ENCODE data around the gene KIF21A. TPM values are rescaled to one million over a fixed set of nuclear protein-coding genes. Genes with fewer than 3 reads are reported as not detected.

The KIF21A gene
- total RNA-seq, 2 experiments from 2014 or later = 13.0 to 13.1 TPM

GRCh38 chr12:39448038-39448437 is 5.1 kb upstream of the KIF21A start:
- CTCF ChIA-PET = no interaction called here

GRCh38 chr12:39443929-39444209 is 949 bp upstream of the KIF21A start:
- POLR2A ChIA-PET = no interaction called here
- CTCF ChIA-PET = interaction anchor here (0.6 to 1.8 kb wide), 5 partner anchors 11 to 121 kb away, joined by 3 to 5 read pairs (median 3); no protein-coding TSS in a partner anchor
- Mint-ChIP-seq H3K4me1 (peaks cover 21% of the 10 kb centered on the region), H3K36me3 (ENCODE audit: low read depth) (no peaks in the 10 kb centered on the region), H3K9me3 (no peaks in the 10 kb centered on the region), H3K27me3 (peaks cover 27% of the 10 kb centered on the region), H3K4me3 (peak overlapping the region; percentile 73), H3K27ac (peak overlapping the region; percentile 68)
- DNase-seq = no peak

More at GRCh38 chr12:39448038-39448437, 5.1 kb upstream of the KIF21A start:
- POLR2A ChIA-PET = no interaction called here
- peaks cover 21% of the 10 kb centered on the region for H3K27me3 Mint-ChIP-seq
- peaks cover 6% of the 10 kb centered on the region for H3K4me1 Mint-ChIP-seq
- H3K36me3 Mint-ChIP-seq (ENCODE audit: low read depth) = no peaks in the 10 kb centered on the region
- no peaks in the 10 kb centered on the region for H3K9me3 Mint-ChIP-seq
- no peak overlapping the region for H3K27ac Mint-ChIP-seq
- H3K4me3 Mint-ChIP-seq = no peak overlapping the region
- DNase-seq = no peak

- peaks cover 21% of the 10 kb centered on the region for H3K4me1 Mint-ChIP-seq
- peaks cover 27% of the 10 kb centered on the region for H3K27me3 Mint-ChIP-seq
- peak overlapping the region; percentile 69 for H3K27ac Mint-ChIP-seq
- H3K4me3 Mint-ChIP-seq = peak overlapping the region; percentile 75
- H3K9me3 Mint-ChIP-seq = no peaks in the 10 kb centered on the region
- no peaks in the 10 kb centered on the region for H3K36me3 Mint-ChIP-seq (ENCODE audit: low read depth)
- no peak for DNase-seq
- POLR2A ChIA-PET = interaction anchor here (0.9 kb wide), 1 partner anchor 125 kb away, joined by 3 read pairs; no protein-coding TSS in a partner anchor
- CTCF ChIA-PET = interaction anchor here (0.6 to 1.8 kb wide), 3 partner anchors 10 to 177 kb away, joined by 3 to 5 read pairs (median 4); partner anchors contain the start of gene ABCD2
Observed at GRCh38 chr12:39442831-39443080, 164 bp downstream of the KIF21A start.

- peaks cover 27% of the 10 kb centered on the region for H3K27me3 Mint-ChIP-seq
- H3K9me3 Mint-ChIP-seq = no peaks in the 10 kb centered on the region
- H3K27ac Mint-ChIP-seq = peak overlapping the region; percentile 88
- peak; percentile 9 for DNase-seq
- ChIA-PET CTCF (interaction anchor here (0.6 to 1.1 kb wide), 3 partner anchors 15 to 177 kb away, joined by 3 to 4 read pairs (median 3); partner anchors contain the start of gene ABCD2), POLR2A (interaction anchor here (0.6 to 0.9 kb wide), 2 partner anchors 124 to 716 kb away, joined by 3 read pairs; no protein-coding TSS in a partner anchor)
- H3K4me3 Mint-ChIP-seq = peak overlapping the region; percentile 75
- no peaks in the 10 kb centered on the region for H3K36me3 Mint-ChIP-seq (ENCODE audit: low read depth)
- H3K4me1 Mint-ChIP-seq = peaks cover 21% of the 10 kb centered on the region
Observed at GRCh38 chr12:39441963-39442830, 723 bp downstream of the KIF21A start.

GRCh38 chr12:39441189-39441962 is 1.5 kb downstream of the KIF21A start:
- H3K36me3 Mint-ChIP-seq (ENCODE audit: low read depth) = no peaks in the 10 kb centered on the region

GRCh38 chr12:39440781-39441180 is 2.1 kb downstream of the KIF21A start:
- Mint-ChIP-seq H3K27me3 (peaks cover 30% of the 10 kb centered on the region), H3K27ac (no peak overlapping the region), H3K36me3 (ENCODE audit: low read depth) (no peaks in the 10 kb centered on the region), H3K9me3 (no peaks in the 10 kb centered on the region), H3K4me3 (peak overlapping the region; percentile 24), H3K4me1 (peaks cover 21% of the 10 kb centered on the region)
- CTCF ChIA-PET = no interaction called here
- no peak for DNase-seq
- POLR2A ChIA-PET = no interaction called here

More at GRCh38 chr12:39441189-39441962, 1.5 kb downstream of the KIF21A start:
- no peak for DNase-seq
- Mint-ChIP-seq H3K27ac (no peak overlapping the region), H3K9me3 (no peaks in the 10 kb centered on the region), H3K4me1 (peaks cover 21% of the 10 kb centered on the region), H3K27me3 (peaks cover 30% of the 10 kb centered on the region), H3K4me3 (peak overlapping the region; percentile 75)
- ChIA-PET POLR2A (interaction anchor here (0.6 kb wide), 1 partner anchor 717 kb away, joined by 3 read pairs; no protein-coding TSS in a partner anchor), CTCF (interaction anchor here (0.6 kb wide), 1 partner anchor 15 kb away, joined by 3 read pairs; no protein-coding TSS in a partner anchor)

GRCh38 chr12:39440101-39440500 is 2.8 kb downstream of the KIF21A start:
- no peak for DNase-seq
- Mint-ChIP-seq H3K4me3 (no peak overlapping the region), H3K4me1 (peaks cover 21% of the 10 kb centered on the region), H3K27ac (no peak overlapping the region), H3K36me3 (ENCODE audit: low read depth) (no peaks in the 10 kb centered on the region), H3K27me3 (peaks cover 29% of the 10 kb centered on the region), H3K9me3 (no peaks in the 10 kb centered on the region)
- ChIA-PET POLR2A (no interaction called here), CTCF (no interaction called here)

GRCh38 chr12:39435531-39435930 is 7.4 kb downstream of the KIF21A start:
- DNase-seq = no peak
- H3K27me3 Mint-ChIP-seq = peaks cover 9% of the 10 kb centered on the region
- ChIA-PET CTCF (no interaction called here), POLR2A (no interaction called here)
- H3K4me3 Mint-ChIP-seq = no peak overlapping the region
- H3K36me3 Mint-ChIP-seq (ENCODE audit: low read depth) = no peaks in the 10 kb centered on the region
- H3K9me3 Mint-ChIP-seq = no peaks in the 10 kb centered on the region
- H3K27ac Mint-ChIP-seq = no peak overlapping the region
- no peaks in the 10 kb centered on the region for H3K4me1 Mint-ChIP-seq

- DNase-seq = no peak
- no peaks in the 10 kb centered on the region for H3K36me3 Mint-ChIP-seq (ENCODE audit: low read depth)
- no peaks in the 10 kb centered on the region for H3K9me3 Mint-ChIP-seq
- POLR2A ChIA-PET = no interaction called here
- H3K27me3 Mint-ChIP-seq = peaks cover under 1% of the 10 kb centered on the region
- no peaks in the 10 kb centered on the region for H3K4me1 Mint-ChIP-seq
- no peak overlapping the region for H3K4me3 Mint-ChIP-seq
- CTCF ChIA-PET = interaction anchor here (1.6 kb wide), 1 partner anchor 12 kb away, joined by 5 read pairs; the partner anchor contains the start of gene KIF21A
- H3K27ac Mint-ChIP-seq = no peak overlapping the region
Observed at GRCh38 chr12:39431797-39432196, 11.1 kb downstream of the KIF21A start.

GRCh38 chr12:39431002-39431796 is 11.7 kb downstream of the KIF21A start:
- POLR2A ChIA-PET = no interaction called here

GRCh38 chr12:39429809-39430208 is 13.1 kb downstream of the KIF21A start:
- H3K36me3 Mint-ChIP-seq (ENCODE audit: low read depth) = no peaks in the 10 kb centered on the region
- ChIA-PET CTCF (no interaction called here), POLR2A (no interaction called here)
- no peaks in the 10 kb centered on the region for H3K4me1 Mint-ChIP-seq
- no peaks in the 10 kb centered on the region for H3K27me3 Mint-ChIP-seq
- no peaks in the 10 kb centered on the region for H3K9me3 Mint-ChIP-seq
- no peak for DNase-seq
- H3K27ac Mint-ChIP-seq = no peak overlapping the region
- H3K4me3 Mint-ChIP-seq = no peak overlapping the region

More at GRCh38 chr12:39431002-39431796, 11.7 kb downstream of the KIF21A start:
- H3K4me1 Mint-ChIP-seq = no peaks in the 10 kb centered on the region
- H3K27ac Mint-ChIP-seq = no peak overlapping the region
- H3K27me3 Mint-ChIP-seq = no peaks in the 10 kb centered on the region
- no peak for DNase-seq
- no peaks in the 10 kb centered on the region for H3K36me3 Mint-ChIP-seq (ENCODE audit: low read depth)
- no peak overlapping the region for H3K4me3 Mint-ChIP-seq
- H3K9me3 Mint-ChIP-seq = no peaks in the 10 kb centered on the region
- CTCF ChIA-PET = interaction anchor here (0.5 kb wide), 1 partner anchor 532 kb away, joined by 3 read pairs; no protein-coding TSS in a partner anchor

- Mint-ChIP-seq H3K27ac (no peak overlapping the region), H3K4me3 (no peak overlapping the region), H3K9me3 (no peaks in the 10 kb centered on the region), H3K4me1 (no peaks in the 10 kb centered on the region), H3K36me3 (ENCODE audit: low read depth) (no peaks in the 10 kb centered on the region), H3K27me3 (no peaks in the 10 kb centered on the region)
- no peak for DNase-seq
- POLR2A ChIA-PET = no interaction called here
- CTCF ChIA-PET = no interaction called here
Observed at GRCh38 chr12:39427360-39427808, 15.5 kb downstream of the KIF21A start.

Data from activated CD4-positive, alpha-beta T cell treated with anti-CD3 and anti-CD28 coated beads, Interleukin-2, amount 10 ng/mL, durations not matched to agents 7 days and 5 days (primary cell).